ENCODE measurements around the gene ABRACL. TPM values are rescaled to one million over a fixed set of nuclear protein-coding genes. Genes with fewer than 3 reads are reported as not detected.
"Not testable (repeated sequence)": the region's sequence is repeated elsewhere in the genome, so short reads cannot be mapped to it uniquely, and the experiment has no call there.

ABRACL gene
- total RNA-seq, 2 experiments from 2014 or later: 153 to 154 TPM

DNA sequence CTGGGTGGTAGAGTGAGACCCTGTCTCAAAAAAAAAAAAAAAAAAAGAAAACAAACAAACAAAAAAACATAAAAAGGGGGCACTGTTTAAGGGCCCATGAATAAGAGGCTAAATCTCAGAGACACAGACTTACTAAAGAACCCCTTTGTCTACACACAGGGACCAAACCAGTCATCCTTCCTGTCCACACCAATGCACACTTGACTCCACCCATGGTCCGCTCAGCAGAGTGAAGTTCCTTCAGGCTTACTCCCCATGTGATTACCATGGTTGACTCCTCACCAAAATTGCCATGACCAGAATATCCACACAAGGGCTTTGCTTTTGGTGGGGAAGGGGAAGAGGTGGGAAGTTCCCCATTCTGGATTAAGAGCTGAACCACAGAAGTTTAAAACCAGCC, 21.1 kb upstream of the ABRACL start:
- POLR2A ChIA-PET: no interaction called here
- CTCF ChIA-PET: interaction anchor here (0.6 kb wide), 1 partner anchor 52 kb away, joined by 3 read pairs; no protein-coding TSS in a partner anchor

DNA sequence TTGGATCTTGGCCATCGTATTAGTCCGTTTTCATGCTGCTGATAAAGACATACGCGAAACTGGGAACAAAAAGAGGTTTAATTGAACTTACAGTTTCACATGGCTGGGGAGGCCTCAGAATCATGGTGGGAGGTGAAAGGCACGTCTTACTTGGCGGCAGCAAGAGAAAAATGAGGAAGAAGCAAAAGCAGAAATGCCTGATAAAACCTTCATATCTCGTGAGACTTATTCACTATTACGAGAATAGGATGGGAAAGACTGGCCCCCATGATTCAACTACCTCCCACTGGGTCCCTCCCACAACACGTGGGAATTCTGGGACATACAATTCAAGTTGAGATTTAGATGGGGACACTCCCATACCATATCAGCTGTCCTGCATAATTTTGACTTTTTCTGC, 20.4 kb upstream of the ABRACL start:
- ChIA-PET CTCF (interaction anchor here (0.6 kb wide), 1 partner anchor 53 kb away, joined by 3 read pairs; no protein-coding TSS in a partner anchor), POLR2A (no interaction called here)

DNA sequence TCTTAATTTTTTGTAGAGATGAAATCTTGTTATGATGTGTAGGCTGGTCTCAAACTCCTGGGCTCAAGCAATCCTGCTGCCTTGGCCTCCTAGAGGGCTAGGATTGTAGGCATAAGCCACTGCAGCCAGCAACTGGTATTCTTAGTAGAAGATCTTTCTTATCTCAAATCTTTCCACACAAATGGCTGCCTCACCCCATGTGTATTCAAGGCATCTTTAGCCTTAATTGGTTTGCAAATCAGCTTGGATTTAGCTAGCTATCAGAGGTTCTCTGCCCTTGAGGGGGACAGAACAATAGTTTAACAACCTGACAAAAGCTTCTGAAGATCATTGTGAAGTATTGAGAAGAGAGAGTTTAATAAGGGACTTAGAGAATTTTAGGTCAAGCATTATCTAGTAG, 17.9 kb upstream of the ABRACL start:
- CTCF ChIA-PET: no interaction called here

DNA sequence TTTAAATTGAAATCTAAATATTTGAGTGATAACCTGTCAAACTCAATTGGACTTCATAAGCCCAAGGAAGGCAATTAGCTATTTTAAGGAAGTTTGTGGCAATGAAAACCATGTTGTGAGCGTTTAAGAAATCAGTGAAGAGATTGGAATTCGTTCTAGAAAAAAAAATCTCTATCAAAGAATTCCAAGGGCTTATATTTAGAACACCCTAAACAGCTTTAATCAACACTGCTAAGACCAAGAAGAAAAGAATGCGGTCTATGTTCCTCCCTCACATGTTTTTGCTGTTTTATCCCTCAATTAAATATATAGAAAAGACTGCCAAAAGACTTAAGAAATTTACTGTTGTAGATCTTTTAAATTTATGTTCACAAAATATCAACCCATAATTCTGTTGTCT, 16.6 kb upstream of the ABRACL start:
- POLR2A ChIA-PET: no interaction called here
- CTCF ChIA-PET: no interaction called here

More for the DNA sequence above, 17.9 kb upstream of the ABRACL start:
- POLR2A ChIA-PET: no interaction called here

DNA sequence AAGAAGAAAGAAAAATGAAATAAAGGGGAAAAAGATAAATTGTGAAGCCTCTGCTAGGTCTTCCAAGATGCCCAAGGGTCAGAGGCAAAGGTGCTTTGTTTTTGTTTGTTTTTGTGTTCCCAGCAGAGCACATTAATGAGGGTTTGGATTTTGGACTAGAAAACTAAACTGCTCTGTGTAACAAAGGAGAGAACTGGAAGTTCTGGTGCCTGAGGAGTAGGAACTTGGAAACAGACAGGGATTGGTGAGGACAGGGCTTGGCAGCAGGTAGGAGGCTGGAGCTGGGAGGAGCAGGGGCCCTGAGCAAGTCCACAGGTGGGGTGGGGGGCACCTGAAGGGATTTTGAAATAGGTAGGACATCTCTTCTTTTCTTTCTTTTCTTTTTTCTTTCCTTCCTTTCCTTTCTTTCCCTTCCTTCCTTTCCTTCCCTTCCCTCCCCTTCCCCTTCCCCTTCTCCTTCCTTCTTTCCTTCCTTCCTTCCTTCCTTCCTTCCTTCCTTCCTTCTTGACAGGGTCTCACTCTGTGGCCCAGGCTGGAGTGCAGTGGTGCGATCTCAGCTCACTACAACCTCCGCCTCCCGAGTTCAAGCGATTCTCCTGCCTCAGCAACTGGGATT, 15.3 kb upstream of the ABRACL start:
- POLR2A ChIA-PET: no interaction called here
- CTCF ChIA-PET: no interaction called here

DNA sequence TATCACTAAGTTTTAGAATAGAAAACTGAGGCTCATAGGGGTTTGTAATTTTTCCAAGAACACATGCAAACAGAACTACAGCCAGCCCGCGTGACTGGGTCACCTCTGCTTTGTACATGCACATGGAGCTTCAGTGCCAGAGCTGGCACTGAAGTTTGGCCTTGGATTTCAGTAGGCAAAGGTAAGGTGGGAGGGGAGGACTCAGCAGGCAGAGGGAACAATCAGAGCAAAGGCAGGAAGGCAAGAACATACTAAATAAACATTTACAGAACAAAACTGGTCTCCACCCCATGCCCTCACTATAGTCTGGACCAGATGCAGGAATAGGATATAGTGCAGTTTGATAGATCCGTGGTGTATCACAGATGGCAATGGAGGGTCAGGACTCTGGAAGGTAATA, 13.6 kb upstream of the ABRACL start:
- ChIA-PET CTCF (no interaction called here), POLR2A (no interaction called here)

DNA sequence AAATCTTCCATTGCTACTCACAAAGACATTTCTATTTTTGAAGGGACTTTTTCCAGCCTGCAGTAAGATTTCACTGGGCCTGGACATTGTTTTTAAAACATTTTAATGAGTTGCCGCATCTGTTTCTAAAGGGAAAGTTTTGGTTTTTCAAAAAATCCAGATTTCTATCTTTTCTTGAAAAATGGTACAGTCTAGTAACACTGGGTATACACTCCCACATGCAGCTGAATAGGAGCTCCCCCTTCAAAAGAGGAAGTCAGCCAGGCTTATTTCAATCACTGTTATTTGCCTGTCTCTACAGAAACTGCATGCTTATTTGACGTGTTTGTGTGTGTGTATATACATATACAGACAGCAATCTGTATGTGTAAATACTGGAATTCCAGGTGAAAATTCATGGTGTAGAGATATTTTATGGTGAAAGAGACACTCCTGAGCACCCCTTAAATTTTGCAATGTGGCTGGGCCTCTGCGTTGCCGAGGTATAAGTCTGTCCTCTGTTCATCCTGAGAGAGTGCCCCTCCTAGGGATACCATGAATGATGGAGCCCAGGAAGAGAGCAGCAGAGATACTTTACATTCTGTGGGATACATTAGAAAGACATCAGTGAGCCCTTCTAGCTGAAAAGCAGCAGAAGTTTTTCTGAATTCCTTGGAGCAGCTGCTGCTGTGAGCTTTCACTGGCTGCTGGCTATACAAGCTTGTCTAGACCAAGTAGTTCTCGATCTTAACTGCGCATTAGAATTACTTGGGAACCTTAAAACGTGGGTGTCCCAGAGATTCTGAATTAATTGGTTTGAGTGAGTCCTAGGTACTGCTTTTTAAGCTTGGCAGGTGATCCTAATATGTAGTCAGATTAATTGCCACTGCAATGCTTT, 12.0 kb upstream of the ABRACL start:
- ChIA-PET CTCF (no interaction called here), POLR2A (no interaction called here)

DNA sequence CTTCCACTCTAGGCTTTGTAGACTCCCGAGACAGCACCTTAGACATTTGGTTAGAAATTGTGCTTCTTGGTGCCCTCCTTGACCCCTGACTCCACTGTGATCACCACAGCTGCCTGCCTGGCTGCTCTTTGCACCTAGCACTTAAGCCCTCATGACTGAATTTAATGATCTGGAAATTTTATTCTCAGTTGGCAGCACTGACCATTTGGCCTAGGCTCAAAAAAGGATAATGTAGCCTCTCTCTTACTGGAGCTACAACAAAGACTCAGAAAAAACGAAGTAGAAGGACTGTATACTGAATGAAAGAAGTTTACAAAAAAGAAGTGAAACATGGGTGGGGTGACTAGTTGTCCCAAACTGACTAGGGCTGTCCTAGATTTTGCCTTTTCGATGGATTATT, 11.3 kb upstream of the ABRACL start:
- ChIA-PET CTCF (no interaction called here), POLR2A (no interaction called here)

DNA sequence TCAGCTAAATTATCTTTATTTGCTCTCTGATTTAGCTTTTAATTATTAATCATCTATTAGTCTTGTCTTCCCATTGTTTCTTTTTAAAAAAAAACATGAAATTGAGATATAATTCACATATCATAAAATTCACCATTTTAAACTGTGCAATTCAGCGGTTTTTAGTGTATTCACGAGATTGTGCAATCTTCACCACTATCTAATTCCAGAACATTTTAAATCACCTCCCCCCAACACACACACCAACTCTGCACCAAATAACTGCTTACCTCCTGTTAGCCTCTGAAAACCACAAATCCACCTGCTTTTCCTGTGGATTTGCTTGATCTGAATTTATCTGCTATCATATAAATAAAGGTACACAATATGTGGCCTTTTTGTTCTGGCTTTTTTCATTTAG, 8.8 kb upstream of the ABRACL start:
- ChIA-PET CTCF (no interaction called here), POLR2A (no interaction called here)

DNA sequence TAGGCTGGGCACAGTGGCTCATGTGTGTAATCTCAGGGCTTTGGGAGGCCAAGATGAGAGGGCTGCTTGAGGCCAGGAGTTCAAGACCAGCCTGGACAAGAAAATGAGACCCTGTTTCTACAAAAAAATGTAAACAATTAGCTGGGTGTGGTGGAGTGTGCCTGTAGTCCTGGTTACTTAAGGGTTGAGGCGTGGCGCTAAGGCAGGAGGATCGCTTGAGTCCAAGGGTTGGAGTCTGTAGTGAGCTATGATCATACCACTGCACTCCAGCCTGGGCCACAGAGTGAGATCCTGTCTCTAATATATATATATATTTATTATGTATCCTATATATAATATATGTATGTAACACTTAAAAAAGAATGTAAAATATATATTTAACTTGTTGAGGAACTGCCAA, 7.9 kb upstream of the ABRACL start:
- POLR2A ChIA-PET: no interaction called here
- CTCF ChIA-PET: no interaction called here

DNA sequence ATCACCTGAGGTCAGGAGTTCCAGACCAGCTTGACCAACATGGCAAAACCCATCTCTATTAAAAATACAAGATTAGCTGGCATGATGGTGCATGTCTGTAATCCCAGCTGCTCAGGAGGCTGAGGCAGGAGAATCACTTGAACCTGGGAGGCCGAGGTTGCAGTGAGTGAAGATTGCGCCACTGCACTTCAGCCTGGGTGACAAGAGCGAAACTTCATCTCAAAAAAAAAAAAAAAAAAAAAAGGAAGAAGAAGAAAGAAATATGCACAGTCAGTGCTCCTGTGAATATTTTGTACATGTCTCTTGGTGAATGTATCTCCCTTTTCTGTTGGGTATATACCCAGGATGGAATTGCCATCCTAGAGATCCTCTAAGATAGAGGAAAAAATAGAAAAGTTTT, 3.1 kb upstream of the ABRACL start:
- POLR2A ChIA-PET: not testable (repeated sequence)
- CTCF ChIA-PET: interaction anchor here (0.7 kb wide), 2 partner anchors 245 to 1642 kb away, joined by 3 to 4 read pairs; no protein-coding TSS in a partner anchor

DNA sequence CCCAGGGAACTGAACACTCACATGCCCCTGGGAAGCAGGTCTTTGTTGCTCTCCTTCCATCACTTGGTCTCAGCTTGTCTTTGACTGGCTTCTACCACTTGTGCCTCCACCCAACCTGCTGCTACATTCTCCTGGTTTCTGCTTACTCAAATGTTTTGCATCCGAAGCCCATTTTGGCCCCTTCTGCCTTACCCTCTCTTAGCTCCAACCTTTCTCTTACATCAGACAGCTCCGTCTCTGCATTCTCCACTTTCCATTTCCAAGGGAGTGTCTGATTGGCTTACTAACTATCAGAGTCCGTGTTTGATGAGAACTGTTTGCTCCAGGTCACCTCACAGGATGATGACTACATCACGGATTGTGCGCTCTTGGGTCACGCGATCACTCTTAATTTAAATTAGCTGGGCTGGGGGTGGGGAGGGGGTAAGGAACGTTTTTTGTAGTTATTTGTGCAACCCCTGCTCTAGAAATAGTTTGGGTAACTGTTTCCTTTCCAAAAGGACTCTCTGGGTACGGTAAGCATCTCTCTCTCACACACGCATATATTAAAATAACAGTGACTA, 844 bp upstream of the ABRACL start:
- POLR2A ChIA-PET: interaction anchor here (0.5 to 0.6 kb wide), 2 partner anchors 40 to 138 kb away, joined by 3 read pairs; no protein-coding TSS in a partner anchor
- CTCF ChIA-PET: interaction anchor here (1.0 kb wide), 1 partner anchor 39 kb away, joined by 3 read pairs; the partner anchor contains the start of gene REPS1

DNA sequence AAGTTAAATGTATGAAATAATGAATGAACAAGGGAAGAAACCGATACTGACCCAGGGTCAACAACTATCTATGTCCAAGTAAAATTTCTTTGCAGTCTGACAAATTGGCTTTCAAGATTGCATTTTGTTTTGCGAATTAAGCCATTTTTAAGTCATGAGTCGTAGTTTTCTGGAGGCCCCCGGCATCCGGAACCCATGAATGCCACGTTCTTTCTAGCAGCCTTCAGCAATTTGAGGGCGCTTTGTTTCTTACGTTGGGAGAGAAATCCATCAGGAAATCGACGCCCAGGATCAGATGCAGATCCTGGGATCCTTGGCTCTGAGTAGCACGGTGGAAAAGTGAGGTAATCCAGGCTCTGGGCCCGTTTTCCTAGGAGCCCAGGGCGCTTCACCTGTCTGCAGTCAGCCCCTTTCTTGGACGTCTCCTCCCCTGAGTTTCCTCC, 309 bp upstream of the ABRACL start:
- CTCF ChIA-PET: interaction anchor here (1.0 kb wide), 1 partner anchor 40 kb away, joined by 3 read pairs; the partner anchor contains the start of gene REPS1

DNA sequence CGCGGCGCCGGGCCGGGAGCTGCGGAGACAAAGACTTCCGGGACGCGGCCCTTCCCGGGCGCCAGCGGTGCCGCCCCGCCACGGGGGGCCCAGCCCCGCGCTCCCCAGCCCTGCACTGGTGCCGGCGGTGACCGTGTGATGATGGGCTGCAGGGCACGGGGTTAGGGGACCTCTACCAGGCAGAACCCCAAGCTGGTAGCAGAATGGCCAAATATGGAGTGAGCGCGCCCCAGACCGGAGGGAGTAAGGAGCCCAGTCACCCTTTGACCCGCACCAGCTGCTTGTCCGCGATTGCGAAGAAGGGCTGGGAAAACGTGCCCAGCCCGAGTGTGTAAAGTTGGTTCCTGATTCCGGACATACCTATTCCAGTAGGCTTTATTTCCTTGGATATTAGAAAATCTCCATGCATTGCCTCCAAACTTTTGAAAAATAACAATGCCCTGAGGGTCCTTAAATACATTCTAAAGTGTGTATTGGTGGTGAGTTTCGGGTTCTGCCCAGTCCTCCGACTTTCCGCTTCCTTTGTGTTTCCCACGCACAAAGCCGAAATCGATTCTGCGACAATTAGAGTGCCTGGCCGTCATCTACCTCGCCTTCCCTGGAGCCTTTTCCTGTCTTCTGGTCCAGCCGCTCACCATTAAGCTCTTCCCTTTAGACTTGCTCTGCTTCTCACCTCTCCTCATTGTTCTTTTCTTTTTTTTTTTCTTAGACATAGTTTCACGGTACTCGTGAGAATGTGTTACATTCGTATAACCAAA, 1.1 kb downstream of the ABRACL start:
- POLR2A ChIA-PET: interaction anchor here (0.5 to 1.6 kb wide), 10 partner anchors 9 to 1875 kb away, joined by 3 to 4 read pairs (median 3); no protein-coding TSS in a partner anchor
- CTCF ChIA-PET: interaction anchor here (0.5 to 0.9 kb wide), 3 partner anchors 42 to 345 kb away, joined by 3 to 4 read pairs (median 3); partner anchors contain the start of gene CITED2

More for the DNA sequence above, 309 bp upstream of the ABRACL start:
- POLR2A ChIA-PET: interaction anchor here (0.5 to 1.6 kb wide), 3 partner anchors 41 to 137 kb away, joined by 3 to 4 read pairs (median 3); no protein-coding TSS in a partner anchor

DNA sequence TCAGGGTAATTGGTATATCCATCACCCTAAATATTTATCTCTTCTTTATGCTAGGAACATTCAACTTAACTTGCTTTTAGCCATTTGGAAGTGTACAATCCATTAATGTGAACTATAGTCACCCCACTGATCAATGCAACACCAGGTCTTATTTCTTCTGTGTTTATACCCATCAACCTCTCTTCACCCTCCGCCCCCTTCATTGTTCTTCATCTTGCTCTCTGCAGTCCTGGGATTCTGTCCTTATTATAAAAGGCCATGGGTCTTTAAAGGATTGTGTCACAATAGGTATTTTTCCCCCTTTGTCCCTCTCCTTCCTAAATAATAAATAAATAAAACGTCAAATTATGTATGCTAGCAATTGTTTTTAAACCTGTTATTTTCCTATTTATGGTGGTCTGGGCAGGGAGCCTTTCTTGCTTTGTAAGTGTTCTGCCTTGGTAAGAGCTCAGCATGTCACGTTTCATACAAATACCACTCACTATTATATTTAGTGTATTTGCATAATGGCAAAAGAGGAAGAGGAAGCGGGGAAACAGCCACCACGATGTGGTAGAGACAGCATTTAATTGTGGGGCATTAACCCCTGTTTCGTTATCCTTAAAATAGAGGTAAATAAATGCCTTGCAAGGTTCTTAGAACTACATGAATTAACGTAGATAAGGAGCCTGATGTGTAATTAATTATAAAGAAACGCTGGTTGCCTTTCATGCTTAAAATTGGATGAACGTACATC, 1.9 kb downstream of the ABRACL start:
- POLR2A ChIA-PET: interaction anchor here (0.7 to 1.0 kb wide), 2 partner anchors 113 to 344 kb away, joined by 3 read pairs; no protein-coding TSS in a partner anchor
- CTCF ChIA-PET: no interaction called here

DNA sequence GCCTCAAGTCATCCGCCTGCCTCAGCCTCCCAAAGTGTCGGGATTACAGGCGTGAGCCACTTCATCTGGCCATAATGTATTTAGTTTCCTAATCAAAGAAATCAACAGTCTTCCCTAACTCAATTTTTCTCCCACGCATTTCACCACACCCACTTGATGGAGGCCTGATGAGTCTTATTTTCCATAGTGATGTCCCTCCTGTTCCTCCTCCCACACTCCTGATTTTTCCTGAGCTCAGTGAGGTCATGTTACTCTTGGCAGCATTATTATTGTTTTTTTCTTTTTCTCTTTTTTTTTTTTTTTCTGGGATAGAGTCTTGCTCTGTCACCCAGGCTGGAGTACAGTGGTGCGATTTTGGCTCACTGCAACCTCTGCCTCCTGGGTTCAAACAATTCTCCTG, 8.9 kb downstream of the ABRACL start:
- ChIA-PET CTCF (no interaction called here), POLR2A (no interaction called here)

DNA sequence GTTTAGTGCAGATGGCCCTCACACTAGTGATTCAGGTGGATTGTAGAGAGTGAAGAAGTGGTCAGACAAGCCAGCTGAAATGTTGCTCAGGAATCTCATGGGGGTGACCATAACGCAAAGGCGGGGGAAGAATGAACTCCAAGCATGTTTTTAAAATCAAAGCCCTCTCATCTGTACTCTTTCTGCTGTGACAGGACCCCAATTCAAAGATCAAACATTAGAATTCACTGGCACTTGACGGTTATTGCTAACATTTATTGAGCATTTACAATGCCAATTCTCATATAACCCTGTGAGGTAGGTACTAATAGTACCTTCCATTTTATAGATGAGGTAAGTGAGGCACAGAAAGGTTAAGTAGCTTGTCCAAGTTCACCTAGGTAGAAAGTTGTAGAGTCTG, 15.7 kb downstream of the ABRACL start:
- POLR2A ChIA-PET: no interaction called here

DNA sequence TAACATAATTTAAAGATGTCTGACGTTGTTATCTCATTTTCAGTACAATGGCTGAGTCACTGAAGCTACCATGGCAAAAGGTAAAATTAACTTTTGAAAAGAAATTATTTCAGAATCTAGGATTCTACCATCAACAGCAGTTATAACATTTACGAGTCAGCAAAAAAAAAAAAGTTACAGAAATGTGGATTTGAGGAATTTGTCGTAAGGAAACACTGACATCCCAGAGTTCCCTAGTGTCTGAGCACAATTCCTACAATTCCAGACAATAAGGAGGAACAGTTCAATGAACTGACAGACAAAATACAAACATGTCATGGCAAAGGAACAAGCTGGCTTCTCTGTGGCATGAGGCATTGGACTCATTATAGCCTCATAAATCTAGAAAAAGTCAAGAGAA, 19.1 kb downstream of the ABRACL start:
- ChIA-PET POLR2A (no interaction called here), CTCF (interaction anchor here (1.3 kb wide), 1 partner anchor 66 kb away, joined by 5 read pairs; no protein-coding TSS in a partner anchor)

More for the DNA sequence above, 15.7 kb downstream of the ABRACL start:
- CTCF ChIA-PET: no interaction called here

DNA sequence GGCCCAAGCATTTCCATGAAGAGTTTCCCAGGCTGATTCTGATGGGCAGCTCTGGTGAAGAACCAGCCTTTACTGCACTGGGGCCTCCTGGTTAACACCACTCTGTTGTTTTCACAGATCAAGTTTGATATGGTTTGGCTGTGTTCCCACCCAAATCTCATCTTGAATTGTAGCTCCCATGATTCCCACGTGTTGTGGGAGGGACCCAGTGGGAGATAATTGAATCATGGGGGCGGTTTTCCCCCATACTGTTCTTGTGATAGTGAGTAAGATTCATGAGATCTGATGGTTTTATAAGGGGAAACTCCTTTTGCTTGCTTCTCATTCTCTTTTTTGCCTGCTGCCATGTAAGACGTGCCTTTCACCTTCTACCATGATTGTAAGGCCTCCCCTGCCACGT, 20.4 kb downstream of the ABRACL start:
- CTCF ChIA-PET: interaction anchor here (1.3 kb wide), 1 partner anchor 64 kb away, joined by 5 read pairs; no protein-coding TSS in a partner anchor
- POLR2A ChIA-PET: not testable (repeated sequence)

Measured in activated CD8-positive, alpha-beta memory T cell treated with anti-CD3 and anti-CD28 coated beads for 36 hours (primary cell).